CD1c-positive myeloid dendritic cell (primary cell): Measurements from ENCODE around the gene CYP26C1.
"Not testable (repeated sequence)": the region's sequence is repeated elsewhere in the genome, so short reads cannot be mapped to it uniquely, and the experiment has no call there.

ENCODE experiments used
- DNase-seq: peaks from one replicate; pipeline ENCODE4 v3.0.0-alpha.2; 2016; ENCODE audit errors: extremely low spot score

Gene CYP26C1

GRCh38 chr10:93079663-93080349, 19.2 kb downstream of the CYP26C1 start:
- DNase-seq = no peak

GRCh38 chr10:93080350-93081046, 19.9 kb downstream of the CYP26C1 start:
- peak; percentile 75 for DNase-seq

- no peak for DNase-seq
Measured at GRCh38 chr10:93081318-93081717, 20.7 kb downstream of the CYP26C1 start.

GRCh38 chr10:93081834-93082233, 21.2 kb downstream of the CYP26C1 start:
- no peak for DNase-seq

- DNase-seq = no peak
Measured at GRCh38 chr10:93083743-93084539, 23.3 kb downstream of the CYP26C1 start.

GRCh38 chr10:93085272-93085859, 24.8 kb downstream of the CYP26C1 start:
- DNase-seq = no peak

GRCh38 chr10:93086289-93086688, 25.7 kb downstream of the CYP26C1 start:
- no peak for DNase-seq

- no peak for DNase-seq
Measured at GRCh38 chr10:93087846-93088245, 27.2 kb downstream of the CYP26C1 start.

GRCh38 chr10:93088466-93088865, 27.9 kb downstream of the CYP26C1 start:
- no peak for DNase-seq

- peak; percentile 39 for DNase-seq
Measured at GRCh38 chr10:93090619-93091018, 30.0 kb downstream of the CYP26C1 start.

- DNase-seq = no peak
Measured at GRCh38 chr10:93091960-93092359, 31.4 kb downstream of the CYP26C1 start.

GRCh38 chr10:93095225-93095624, 34.6 kb downstream of the CYP26C1 start:
- DNase-seq = no peak

- DNase-seq = no peak
Measured at GRCh38 chr10:93096901-93097300, 36.3 kb downstream of the CYP26C1 start.

- no peak for DNase-seq
Measured at GRCh38 chr10:93097386-93097785, 36.8 kb downstream of the CYP26C1 start.

GRCh38 chr10:93098816-93099215, 38.2 kb downstream of the CYP26C1 start:
- no peak for DNase-seq

GRCh38 chr10:93099670-93100069, 39.1 kb downstream of the CYP26C1 start:
- no peak for DNase-seq

- DNase-seq = not testable (repeated sequence)
Measured at GRCh38 chr10:93101148-93101547, 40.5 kb downstream of the CYP26C1 start.

GRCh38 chr10:93103953-93104352, 43.4 kb downstream of the CYP26C1 start:
- no peak for DNase-seq

- DNase-seq = no peak
Measured at GRCh38 chr10:93106631-93107072, 46.1 kb downstream of the CYP26C1 start.

- DNase-seq = no peak
Measured at GRCh38 chr10:93110472-93111146, 50.0 kb downstream of the CYP26C1 start.

- DNase-seq = no peak
Measured at GRCh38 chr10:93113042-93113441, 52.4 kb downstream of the CYP26C1 start.
